Gastrocnemius medialis (tissue), 4 donors: ENCODE results near the gene CDC42BPA. TPM values are rescaled to one million over a fixed set of nuclear protein-coding genes. Genes with fewer than 3 reads are reported as not detected.

ENCODE experiments used
- ATAC-seq, 2 donors: fragments of 150-250 bp; one replicate each; pipeline ENCODE4 v1.9.1; 2016
- DNase-seq, 2 donors: peaks; one replicate each; pipeline ENCODE4 v3.0.0-alpha.2; 2019
- H3K27ac ChIP-seq, 4 donors: fragments of 200-600 bp; sonication (generic); 1 replicate in 1 of 4; 2 replicates in 3 of 4; pipeline ENCODE4 v1.5.1; 2016 to 2018; ENCODE audit warnings: mild to moderate bottlenecking in 2 of 4, moderate library complexity in 1 of 4
- H3K27me3 ChIP-seq, 3 donors: fragments of 200-600 bp; sonication (generic) in 2 of 3; 1 replicate in 1 of 3; 2 replicates in 2 of 3; pipeline versions ENCODE4 v1.5.1 to v1.6.0; 2016 to 2019; ENCODE audit warnings: mild to moderate bottlenecking in 1 of 3, moderate library complexity in 1 of 3
- H3K36me3 ChIP-seq, 2 donors: fragments of 200-600 bp; sonication (generic) in 1 of 2; one replicate each; pipeline ENCODE4 v1.5.1; 2017 to 2018
- H3K4me1 ChIP-seq, 2 donors: fragments of 200-600 bp; sonication (generic) in 1 of 2; one replicate each; pipeline ENCODE4 v1.5.1; 2016 to 2017; ENCODE audit warnings: mild to moderate bottlenecking in 2 of 2
- H3K4me3 ChIP-seq, 4 donors: fragments of 200-600 bp; sonication (generic) in 3 of 4; 1 replicate in 1 of 4; 2 replicates in 3 of 4; pipeline ENCODE4 v1.5.1; 2016 to 2019; ENCODE audit warnings: mild to moderate bottlenecking in 2 of 4
- H3K9me3 ChIP-seq, 3 donors: fragments of 200-600 bp; sonication (generic) in 2 of 3; 1 replicate in 1 of 3; 2 replicates in 2 of 3; pipeline ENCODE4 v1.5.1; 2016 to 2019
- CTCF ChIP-seq, 5 experiments: fragments of 450-650 bp in 3 of 5; fragments of 200-600 bp in 2 of 5; sonication (generic) in 2 of 5; IDR thresholded peaks in 4 of 5; conservative IDR thresholded peaks in 1 of 5; 1 replicate in 4 of 5; 2 replicates in 1 of 5; pipeline ENCODE4 v1.5.1; 2016 to 2019; ENCODE audit warnings: antibody characterized with exemption in 5 of 5, mild to moderate bottlenecking in 3 of 5, moderate library complexity in 3 of 5
- POLR2A ChIP-seq, 2 donors: fragments of 450-650 bp; IDR thresholded peaks; one replicate each; pipeline ENCODE4 v1.6.1; 2017; ENCODE audit warnings: antibody characterized with exemption in 2 of 2, mild to moderate bottlenecking in 2 of 2, moderate library complexity in 2 of 2
- in situ Hi-C, 4 donors: fragments of 200-750 bp; cut with MboI; loops; one replicate each; pipeline versions ENCODE4 v1.15.0 to v1.8.0; 2017; ENCODE audit warnings: low sequenced_read_pairs in 4 of 4
- intact Hi-C: fragments of 100-400 bp; cut with DNase I; formaldehyde crosslinking; loops from one replicate; pipeline ENCODE4 v1.15.1; 2023; ENCODE audit warnings: low total_unique reads
- total RNA-seq, 4 donors: library from RNA; depleted of rRNA; stranded (reverse); fragments of >200 nt; gene quantifications; one replicate each; pipeline versions ENCODE4 v1.1.0 to v1.2.3, GENCODE V29; 2016

Gene CDC42BPA
- total RNA-seq, 4 donors from 2014 or later = 13.9 to 30.6 (median 16.6) TPM

DNA sequence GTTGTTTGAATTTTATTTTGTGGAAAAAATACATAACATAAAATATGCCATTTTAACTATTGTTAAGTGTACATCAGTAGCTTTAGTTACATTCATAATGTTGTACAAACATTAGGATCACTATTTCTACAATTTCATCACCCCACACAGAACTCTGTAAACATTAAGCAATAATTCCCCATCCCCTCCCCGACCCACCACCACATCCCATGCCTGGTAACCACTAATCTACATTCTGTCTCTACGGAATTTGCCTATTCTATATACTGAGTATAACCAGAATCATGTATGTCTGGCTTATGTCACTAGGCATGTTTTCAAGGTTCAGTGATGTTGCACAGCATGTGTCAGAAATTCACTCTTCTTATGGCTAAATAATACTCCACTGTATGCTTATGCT lies 47.7 kb downstream of the CDC42BPA start:
- H3K36me3 ChIP-seq = no peaks in the 10 kb centered on the region
- H3K27me3 ChIP-seq = no peaks in the 10 kb centered on the region
- no peaks in the 10 kb centered on the region for H3K9me3 ChIP-seq
- intact Hi-C loops (no loop called here), in situ Hi-C loops (loop anchor here in 1 of 4 donors (10.0 kb wide), 1 partner anchor 56 kb away; no protein-coding TSS in a partner anchor)
- TF ChIP-seq CTCF (IDR thresholded peaks at IDR 0.05 in 4 of 5, conservative IDR thresholded peaks at IDR 0.05 in 1 of 5) (no peak), POLR2A (IDR thresholded peaks at IDR 0.05) (no peak)
- H3K27ac ChIP-seq = no peak overlapping the region
- DNase-seq (no peak), ATAC-seq (no peak)
- H3K4me3 ChIP-seq = no peak overlapping the region
- H3K4me1 ChIP-seq = peaks cover 20 to 34% of the 10 kb centered on the region in 2 donors

GRCh38 chr1:227268943-227269342 lies 49.3 kb downstream of the CDC42BPA start:
- intact Hi-C loops = no loop called here
- Histone ChIP-seq H3K9me3 (no peaks in the 10 kb centered on the region), H3K36me3 (no peaks in the 10 kb centered on the region), H3K4me3 (no peak overlapping the region), H3K27me3 (no peaks in the 10 kb centered on the region), H3K4me1 (peaks cover 20 to 34% of the 10 kb centered on the region in 2 donors), H3K27ac (no peak overlapping the region)
- TF ChIP-seq CTCF (IDR thresholded peaks at IDR 0.05 in 4 of 5, conservative IDR thresholded peaks at IDR 0.05 in 1 of 5) = no peak
- no peak for TF ChIP-seq POLR2A (IDR thresholded peaks at IDR 0.05)
- in situ Hi-C loops = no loop called here
- DNase-seq = no peak
- ATAC-seq = no peak

DNA sequence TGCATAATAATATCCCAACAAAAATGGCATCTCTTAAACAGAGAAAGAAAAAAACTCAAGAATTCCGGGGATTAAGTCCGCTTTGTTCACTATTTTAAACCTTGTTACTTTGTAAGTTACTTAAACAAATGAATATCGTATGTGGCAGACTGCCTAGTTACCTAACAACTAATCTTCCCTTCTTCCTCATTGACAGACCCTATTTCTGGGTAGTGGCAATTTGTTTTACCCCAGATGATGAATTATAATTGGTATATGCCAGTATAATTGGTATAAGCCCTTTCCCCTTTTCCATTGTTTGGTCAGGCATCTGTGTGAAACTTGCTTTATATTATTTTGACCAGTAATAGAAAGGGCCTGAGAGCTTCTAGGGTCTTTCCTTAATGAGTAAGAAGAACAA lies 52.4 kb downstream of the CDC42BPA start:
- no peak for ATAC-seq
- in situ Hi-C loops = no loop called here
- no peak for DNase-seq
- TF ChIP-seq CTCF (IDR thresholded peaks at IDR 0.05 in 4 of 5, conservative IDR thresholded peaks at IDR 0.05 in 1 of 5) = no peak
- TF ChIP-seq POLR2A (IDR thresholded peaks at IDR 0.05) = no peak
- Histone ChIP-seq H3K4me1 (peaks cover 29 to 42% of the 10 kb centered on the region in 2 donors), H3K9me3 (no peaks in the 10 kb centered on the region), H3K36me3 (no peaks in the 10 kb centered on the region), H3K27ac (no peak overlapping the region), H3K4me3 (no peak overlapping the region), H3K27me3 (no peaks in the 10 kb centered on the region)
- intact Hi-C loops = no loop called here

DNA sequence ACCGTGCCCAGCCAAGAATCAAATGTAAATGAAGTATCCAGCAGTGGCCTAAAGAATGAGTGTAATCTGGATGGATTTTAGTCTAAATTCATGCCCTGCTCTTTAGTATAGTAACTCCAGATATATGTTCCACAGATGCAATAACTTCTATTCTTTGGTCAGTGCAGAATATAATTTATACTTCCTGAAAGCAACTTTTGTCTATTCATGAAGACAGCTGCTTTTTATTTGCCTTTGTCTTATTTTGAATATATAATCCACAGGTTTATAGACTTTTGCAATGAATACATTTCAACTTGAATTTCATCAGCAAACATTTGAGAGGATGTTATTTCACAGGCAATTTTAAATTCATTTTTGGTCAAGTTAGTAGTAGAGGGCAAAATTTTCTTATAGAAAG lies 54.4 kb downstream of the CDC42BPA start:
- H3K9me3 ChIP-seq = no peaks in the 10 kb centered on the region
- H3K36me3 ChIP-seq = no peaks in the 10 kb centered on the region
- no peak overlapping the region for H3K4me3 ChIP-seq
- ATAC-seq (no peak), DNase-seq (no peak)
- TF ChIP-seq CTCF (IDR thresholded peaks at IDR 0.05 in 4 of 5, conservative IDR thresholded peaks at IDR 0.05 in 1 of 5) (no peak), POLR2A (IDR thresholded peaks at IDR 0.05) (no peak)
- intact Hi-C loops = no loop called here
- H3K27me3 ChIP-seq = no peaks in the 10 kb centered on the region
- peaks cover 24 to 43% of the 10 kb centered on the region in 2 donors for H3K4me1 ChIP-seq
- no peak overlapping the region for H3K27ac ChIP-seq
- in situ Hi-C loops = no loop called here

- no peaks in the 10 kb centered on the region for H3K9me3 ChIP-seq
- no peak overlapping the region for H3K27ac ChIP-seq
- in situ Hi-C loops = no loop called here
- no peaks in the 10 kb centered on the region for H3K27me3 ChIP-seq
- DNase-seq (no peak), ATAC-seq (no peak)
- H3K4me3 ChIP-seq = no peak overlapping the region
- H3K36me3 ChIP-seq = no peaks in the 10 kb centered on the region
- H3K4me1 ChIP-seq = peaks cover 9 to 34% of the 10 kb centered on the region in 2 donors
- intact Hi-C loops = no loop called here
- TF ChIP-seq CTCF (IDR thresholded peaks at IDR 0.05 in 4 of 5, conservative IDR thresholded peaks at IDR 0.05 in 1 of 5) = no peak
- TF ChIP-seq POLR2A (IDR thresholded peaks at IDR 0.05) = no peak
Observed at GRCh38 chr1:227261501-227261900, 56.8 kb downstream of the CDC42BPA start.
